Spleen (tissue), 11 donors: ENCODE measurements around the gene NLRP14. TPM values are rescaled to one million over a fixed set of nuclear protein-coding genes. Genes with fewer than 3 reads are reported as not detected.

Experiments
- DNase-seq: peaks from one replicate; pipeline ENCODE4 v3.0.0-alpha.2; 2020
- H3K27ac ChIP-seq, 8 donors: fragments of 200-600 bp; sonication (generic) in 7 of 8; 1 replicate in 4 of 8; 2 replicates in 4 of 8; pipeline versions ENCODE4 v1.5.0 to v1.8.0; 2016 to 2021; ENCODE audit warnings: inconsistent platforms in 4 of 8, mild to moderate bottlenecking in 4 of 8, moderate library complexity in 1 of 8
- H3K27me3 ChIP-seq, 7 donors: fragments of 200-600 bp; sonication (generic) in 6 of 7; replicated peaks in 1 of 7; 1 replicate in 4 of 7; 2 replicates in 3 of 7; pipeline versions ENCODE4 v1.5.0 to v1.8.0; 2016 to 2021; ENCODE audit warnings: inconsistent platforms in 3 of 7, mild to moderate bottlenecking in 1 of 7
- H3K36me3 ChIP-seq, 6 donors: fragments of 200-600 bp; sonication (generic) in 5 of 6; 1 replicate in 4 of 6; 2 replicates in 2 of 6; pipeline versions ENCODE4 v1.5.0 to v1.8.0; 2016 to 2021; ENCODE audit warnings: inconsistent platforms in 2 of 6
- H3K4me1 ChIP-seq, 6 donors: fragments of 200-600 bp; sonication (generic) in 5 of 6; 1 replicate in 3 of 6; 2 replicates in 3 of 6; pipeline versions ENCODE4 v1.5.0 to v1.8.0; 2016 to 2021; ENCODE audit warnings: inconsistent platforms in 3 of 6
- H3K4me3 ChIP-seq, 8 donors: fragments of 200-600 bp; sonication (generic) in 7 of 8; 1 replicate in 4 of 8; 2 replicates in 4 of 8; pipeline versions ENCODE4 v1.5.0 to v1.8.0; 2016 to 2021; ENCODE audit warnings: inconsistent platforms in 4 of 8, mild to moderate bottlenecking in 4 of 8, moderate library complexity in 2 of 8
- H3K9me3 ChIP-seq, 8 donors: fragments of 200-600 bp; sonication (generic) in 7 of 8; 1 replicate in 4 of 8; 2 replicates in 4 of 8; pipeline versions ENCODE4 v1.5.0 to v1.8.0; 2016 to 2021; ENCODE audit warnings: inconsistent platforms in 4 of 8
- CTCF ChIP-seq, 11 experiments: fragments of 200-600 bp in 7 of 11; fragments of 450-650 bp in 4 of 11; sonication (generic) in 4 of 11; IDR thresholded peaks in 8 of 11; conservative IDR thresholded peaks in 3 of 11; 1 replicate in 7 of 11; 2 replicates in 4 of 11; pipeline versions ENCODE4 v1.4.0 to v1.8.0; 2016 to 2021; ENCODE audit warnings: antibody characterized with exemption in 11 of 11, inconsistent platforms in 4 of 11, mild to moderate bottlenecking in 1 of 11
- POLR2A ChIP-seq, 3 donors: fragments of 450-650 bp; IDR thresholded peaks; one replicate each; pipeline ENCODE4 v1.5.1; 2017; ENCODE audit warnings: antibody characterized with exemption in 3 of 3, mild to moderate bottlenecking in 1 of 3
- POLR2AphosphoS5 ChIP-seq, 3 donors: sonication (generic); formaldehyde crosslinking; IDR thresholded peaks; one replicate each; pipeline ENCODE4 v1.5.1; 2017; ENCODE audit warnings: antibody characterized with exemption in 3 of 3
- WGBS, 5 donors: extraction: QIAGEN DNeasy Blood & Tissue Kit in 3 of 5; methylation state at CpG; one replicate each; pipeline versions ENCODE4 v1.1.5 to v1.1.7; 2013 to 2018; 5-methylcytosine and 5-hydroxymethylcytosine counted together
- intact Hi-C: fragments of 100-400 bp; cut with DNase I; formaldehyde crosslinking; loops from one replicate; pipeline ENCODE4 v1.15.0; 2023; ENCODE audit warnings: low total_unique reads
- polyA plus RNA-seq, 3 donors: library from polyadenylated mRNA; stranded (reverse); fragments of 200-250 nt; gene quantifications; one replicate each; pipeline ENCODE4 v1.2.1, GENCODE V29; 2013
- total RNA-seq, 7 donors: library from RNA; depleted of rRNA in 3 of 7; stranded (reverse); fragments of >200 nt in 3 of 7; fragmentation: NEBNext Ultra II Directional in 4 of 7; extraction: Animal tissue kit (Norgen Biotek cat#: 25700) in 4 of 7; gene quantifications; one replicate each; pipeline versions ENCODE4 v1.1.0 to v1.2.1, GENCODE V29; 2016 to 2021
- donor health status: healthy with polysubstance abuse.
- donor health status: DM: no; HTN: no; CAD: no; lungs with moderate emphysema.
- donor health status: DM: no; HTN: no; CAD: no.
- donor health status: Bipolar disorder and iron deficiency.
- donor health status: healthy.
- donor health status: DM: no; HTN: no; CAD: no.
- donor health status: DM: yes; HTN: yes; CAD: no.

NLRP14 gene
- total and polyA plus RNA-seq, 10 donors = 0.02 to 1.5 (median 0.28) TPM; not detected in 2

GRCh38 chr11:7021318-7021717 lies 1.0 kb downstream of the NLRP14 start:
- H3K27me3 ChIP-seq = peaks cover 0 to 50% (median 13%) of the 10 kb centered on the region in 7 donors
- intact Hi-C loops = no loop called here

GRCh38 chr11:7028141-7028540 lies 7.9 kb downstream of the NLRP14 start:
- H3K27ac ChIP-seq = no peak overlapping the region
- intact Hi-C loops = no loop called here
- no peak overlapping the region for H3K4me3 ChIP-seq
- DNase-seq = no peak
- 81 to 91% (median 88%) methylated on average over 3 of the region's 3 CpGs for WGBS, 5 donors
- no peaks in the 10 kb centered on the region for H3K9me3 ChIP-seq
- no peaks in the 10 kb centered on the region for H3K36me3 ChIP-seq
- TF ChIP-seq POLR2AphosphoS5 (IDR thresholded peaks at IDR 0.05) (no peak), POLR2A (IDR thresholded peaks at IDR 0.05) (no peak), CTCF (IDR thresholded peaks at IDR 0.05 in 8 of 11, conservative IDR thresholded peaks at IDR 0.05 in 3 of 11) (no peak)
- no peaks in the 10 kb centered on the region for H3K4me1 ChIP-seq
- peaks cover 0 to 8% (median 0%) of the 10 kb centered on the region in 7 donors for H3K27me3 ChIP-seq

More at GRCh38 chr11:7021318-7021717, 1.0 kb downstream of the NLRP14 start:
- H3K4me3 ChIP-seq = no peak overlapping the region
- H3K4me1 ChIP-seq = peaks cover 0 to 14% (median 13%) of the 10 kb centered on the region in 6 donors
- no peak for DNase-seq
- H3K27ac ChIP-seq = no peak overlapping the region
- WGBS, 5 donors = 74 to 85% (median 84%) methylated on average over 5 of the region's 5 CpGs
- TF ChIP-seq POLR2AphosphoS5 (IDR thresholded peaks at IDR 0.05) (no peak), POLR2A (IDR thresholded peaks at IDR 0.05) (no peak), CTCF (IDR thresholded peaks at IDR 0.05 in 8 of 11, conservative IDR thresholded peaks at IDR 0.05 in 3 of 11) (no peak)
- no peaks in the 10 kb centered on the region for H3K36me3 ChIP-seq
- no peaks in the 10 kb centered on the region for H3K9me3 ChIP-seq

GRCh38 chr11:7030836-7031235 lies 10.6 kb downstream of the NLRP14 start:
- Histone ChIP-seq H3K36me3 (no peaks in the 10 kb centered on the region), H3K27me3 (no peaks in the 10 kb centered on the region), H3K27ac (no peak overlapping the region), H3K4me3 (no peak overlapping the region), H3K9me3 (no peaks in the 10 kb centered on the region), H3K4me1 (no peaks in the 10 kb centered on the region)
- TF ChIP-seq POLR2A (IDR thresholded peaks at IDR 0.05) (no peak), POLR2AphosphoS5 (IDR thresholded peaks at IDR 0.05) (no peak), CTCF (IDR thresholded peaks at IDR 0.05 in 8 of 11, conservative IDR thresholded peaks at IDR 0.05 in 3 of 11) (no peak)
- intact Hi-C loops = no loop called here
- WGBS, 5 donors = 82 to 88% (median 85%) methylated on average over 16 of the region's 16 CpGs
- DNase-seq = no peak

- H3K9me3 ChIP-seq = no peaks in the 10 kb centered on the region
- 75 to 83% (median 77%) methylated on average over 11 of the region's 11 CpGs for WGBS, 5 donors
- H3K36me3 ChIP-seq = no peaks in the 10 kb centered on the region
- H3K4me1 ChIP-seq = no peaks in the 10 kb centered on the region
- H3K4me3 ChIP-seq = no peak overlapping the region
- DNase-seq = no peak
- H3K27ac ChIP-seq = no peak overlapping the region
- H3K27me3 ChIP-seq = no peaks in the 10 kb centered on the region
- no peak for TF ChIP-seq POLR2AphosphoS5 (IDR thresholded peaks at IDR 0.05)
- no peak for TF ChIP-seq POLR2A (IDR thresholded peaks at IDR 0.05)
- no peak for TF ChIP-seq CTCF (IDR thresholded peaks at IDR 0.05 in 8 of 11, conservative IDR thresholded peaks at IDR 0.05 in 3 of 11)
- intact Hi-C loops = no loop called here
Measured at GRCh38 chr11:7031471-7031871, 11.2 kb downstream of the NLRP14 start.
